ENCODE results near the gene DLG5. TPM values are rescaled to one million over a fixed set of nuclear protein-coding genes. Genes with fewer than 3 reads are reported as not detected.

Gene DLG5
- total RNA-seq, 1 experiment from 2014 or later = 81.7 TPM

DNA sequence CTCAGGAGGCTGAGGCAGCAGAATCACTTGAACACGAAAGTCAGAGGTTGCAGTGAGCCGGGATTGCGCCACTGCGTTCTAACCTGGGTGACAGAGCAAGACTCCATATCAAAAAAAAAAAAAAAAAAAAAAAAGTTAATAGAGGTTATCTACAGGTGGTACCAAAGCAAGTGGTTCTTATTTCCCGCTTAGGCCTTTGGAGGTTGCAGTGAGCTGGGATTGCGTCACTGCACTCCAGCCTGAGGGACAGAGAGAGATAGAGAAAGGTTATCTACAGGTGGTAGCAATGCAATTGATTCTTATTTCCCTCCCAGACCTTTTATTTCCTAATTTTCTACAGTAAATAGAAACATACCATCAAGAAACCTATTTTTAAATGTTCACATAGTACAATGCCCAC is 98.2 kb downstream of the DLG5 start:
- POLR2A ChIA-PET (ENCODE audit: unreplicated experiment) = no interaction called here
- no peaks in the 10 kb centered on the region for H3K9me3 ChIP-seq (ENCODE audit: insufficient read depth, low read depth)
- H3F3A ChIP-seq (ENCODE audit: insufficient read depth, low read depth) = peaks cover 9% of the 10 kb centered on the region; the same call in 1 of the 2 replicates
- H3K27ac ChIP-seq = no peak overlapping the region
- no peak overlapping the region for H3K4me3 ChIP-seq
- no TSS peak for BruUV-seq (replicated peaks)
- H4K20me1 ChIP-seq (ENCODE audit: insufficient read depth) = no peaks in the 10 kb centered on the region
- H3K4me2 ChIP-seq = no peak overlapping the region
- no peak for DNase-seq
- no peaks in the 10 kb centered on the region for H3K4me1 ChIP-seq (replicated peaks; ENCODE audit: insufficient read depth)
- H3K79me2 ChIP-seq (ENCODE audit: low read depth) = no peaks in the 10 kb centered on the region
- no peaks in the 10 kb centered on the region for H3K27me3 ChIP-seq (ENCODE audit: insufficient read depth, low read depth)
- H2AFZ ChIP-seq = no peak overlapping the region
- CTCF ChIA-PET = no interaction called here
- TF ChIP-seq EZH2 (IDR thresholded peaks at IDR 0.05; ENCODE audit: low read depth) = no peak
- TF ChIP-seq, protein P1, sequence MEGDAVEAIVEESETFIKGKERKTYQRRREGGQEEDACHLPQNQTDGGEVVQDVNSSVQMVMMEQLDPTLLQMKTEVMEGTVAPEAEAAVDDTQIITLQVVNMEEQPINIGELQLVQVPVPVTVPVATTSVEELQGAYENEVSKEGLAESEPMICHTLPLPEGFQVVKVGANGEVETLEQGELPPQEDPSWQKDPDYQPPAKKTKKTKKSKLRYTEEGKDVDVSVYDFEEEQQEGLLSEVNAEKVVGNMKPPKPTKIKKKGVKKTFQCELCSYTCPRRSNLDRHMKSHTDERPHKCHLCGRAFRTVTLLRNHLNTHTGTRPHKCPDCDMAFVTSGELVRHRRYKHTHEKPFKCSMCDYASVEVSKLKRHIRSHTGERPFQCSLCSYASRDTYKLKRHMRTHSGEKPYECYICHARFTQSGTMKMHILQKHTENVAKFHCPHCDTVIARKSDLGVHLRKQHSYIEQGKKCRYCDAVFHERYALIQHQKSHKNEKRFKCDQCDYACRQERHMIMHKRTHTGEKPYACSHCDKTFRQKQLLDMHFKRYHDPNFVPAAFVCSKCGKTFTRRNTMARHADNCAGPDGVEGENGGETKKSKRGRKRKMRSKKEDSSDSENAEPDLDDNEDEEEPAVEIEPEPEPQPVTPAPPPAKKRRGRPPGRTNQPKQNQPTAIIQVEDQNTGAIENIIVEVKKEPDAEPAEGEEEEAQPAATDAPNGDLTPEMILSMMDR (conservative IDR thresholded peaks at IDR 0.05) = no peak
- intact Hi-C loops (cut with micrococcal nuclease; ENCODE audit: unreplicated experiment) = no loop called here
- H3K9me2 ChIP-seq (ENCODE audit: insufficient read depth) = no peaks in the 10 kb centered on the region
- no peaks in the 10 kb centered on the region; the same call in 1 of the 2 replicates for H3K36me3 ChIP-seq (ENCODE audit: low read depth)

DNA sequence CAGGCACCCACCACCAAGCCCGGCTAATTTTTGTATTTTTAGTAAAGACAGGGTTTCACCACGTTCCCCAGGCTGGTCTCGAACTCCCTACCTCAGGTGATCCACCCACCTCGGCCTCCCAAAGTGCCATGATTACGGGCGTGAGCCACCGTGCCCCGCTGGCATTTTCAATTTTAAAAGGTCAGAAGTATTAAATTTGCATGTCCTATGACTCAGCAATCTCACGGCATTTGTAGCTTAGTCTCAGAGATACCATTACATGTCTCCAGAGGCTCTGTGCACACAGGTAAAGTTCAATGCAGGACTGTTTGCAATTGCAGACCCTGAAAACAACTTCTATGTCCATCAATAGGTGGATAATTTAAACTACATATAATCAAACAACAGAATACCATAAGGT is 99.2 kb downstream of the DLG5 start:
- intact Hi-C loops (cut with micrococcal nuclease; ENCODE audit: unreplicated experiment) = no loop called here
- DNase-seq = no peak
- Histone ChIP-seq H3K36me3 (ENCODE audit: low read depth) (no peaks in the 10 kb centered on the region), H3K4me1 (replicated peaks; ENCODE audit: insufficient read depth) (no peaks in the 10 kb centered on the region), H3K4me3 (no peak overlapping the region), H3K27ac (no peak overlapping the region), H3K9me2 (ENCODE audit: insufficient read depth) (no peaks in the 10 kb centered on the region), H2AFZ (no peak overlapping the region), H3K4me2 (no peak overlapping the region), H3K9me3 (ENCODE audit: insufficient read depth, low read depth) (no peaks in the 10 kb centered on the region), H3F3A (ENCODE audit: insufficient read depth, low read depth) (peaks cover 9% of the 10 kb centered on the region; the same call in 1 of the 2 replicates), H3K27me3 (ENCODE audit: insufficient read depth, low read depth) (no peaks in the 10 kb centered on the region), H4K20me1 (ENCODE audit: insufficient read depth) (no peaks in the 10 kb centered on the region), H3K79me2 (ENCODE audit: low read depth) (no peaks in the 10 kb centered on the region)
- no TSS peak for BruUV-seq (replicated peaks)
- TF ChIP-seq, protein P1 (conservative IDR thresholded peaks at IDR 0.05) = no peak
- no peak for TF ChIP-seq EZH2 (IDR thresholded peaks at IDR 0.05; ENCODE audit: low read depth)
- ChIA-PET POLR2A (ENCODE audit: unreplicated experiment) (interaction anchor here (0.6 to 0.8 kb wide), 2 partner anchors 18 to 62 kb away, joined by 3 to 6 read pairs; no protein-coding TSS in a partner anchor), CTCF (no interaction called here)

DNA sequence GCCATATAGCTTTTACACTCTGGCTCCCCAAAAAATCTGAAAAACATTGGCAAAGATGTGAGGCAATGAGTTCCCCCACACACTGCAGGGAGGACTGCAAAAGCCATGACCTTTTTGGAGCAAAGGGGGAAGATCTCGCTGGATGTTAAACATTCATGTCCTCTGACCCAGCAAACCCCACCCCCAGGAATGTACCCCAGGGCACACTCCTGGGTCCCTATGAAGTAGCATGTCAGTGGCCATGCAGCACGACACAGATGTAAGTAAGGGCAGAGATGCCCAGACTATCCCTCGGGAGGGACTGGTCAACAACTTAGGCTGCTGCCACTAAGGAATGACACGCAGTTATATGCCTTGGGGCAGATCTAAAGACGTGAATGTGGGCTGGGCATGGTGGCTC is 100.6 kb downstream of the DLG5 start:
- no peak overlapping the region for H3K27ac ChIP-seq

More for the DNA sequence above, 100.6 kb downstream of the DLG5 start:
- DNase-seq = no peak
- Histone ChIP-seq H2AFZ (no peak overlapping the region), H3K4me2 (no peak overlapping the region), H3K9me2 (ENCODE audit: insufficient read depth) (no peaks in the 10 kb centered on the region), H3F3A (ENCODE audit: insufficient read depth, low read depth) (peaks cover 4% of the 10 kb centered on the region; the same call in 1 of the 2 replicates), H3K36me3 (ENCODE audit: low read depth) (no peaks in the 10 kb centered on the region; the same call in 1 of the 2 replicates), H4K20me1 (ENCODE audit: insufficient read depth) (no peaks in the 10 kb centered on the region), H3K27me3 (ENCODE audit: insufficient read depth, low read depth) (no peaks in the 10 kb centered on the region), H3K9me3 (ENCODE audit: insufficient read depth, low read depth) (no peaks in the 10 kb centered on the region), H3K79me2 (ENCODE audit: low read depth) (no peaks in the 10 kb centered on the region), H3K4me1 (replicated peaks; ENCODE audit: insufficient read depth) (no peaks in the 10 kb centered on the region), H3K4me3 (no peak overlapping the region)
- CTCF ChIA-PET = no interaction called here
- POLR2A ChIA-PET (ENCODE audit: unreplicated experiment) = no interaction called here
- intact Hi-C loops (cut with micrococcal nuclease; ENCODE audit: unreplicated experiment) = no loop called here
- TF ChIP-seq, protein P1 (conservative IDR thresholded peaks at IDR 0.05) = no peak
- no peak for TF ChIP-seq EZH2 (IDR thresholded peaks at IDR 0.05; ENCODE audit: low read depth)
- no TSS peak for BruUV-seq (replicated peaks)

Data from PC-9 (cell line).